PC-3 (cell line): ENCODE results near the gene DPP8.

ENCODE experiments used
- EZH2 ChIP-seq: fragments of 300-600 bp; sonication (generic); IDR thresholded peaks from one replicate; pipeline ENCODE4 v1.6.1; 2017; ENCODE audit warnings: antibody characterized with exemption, mild to moderate bottlenecking, low read length; ENCODE audit not compliant: unreplicated experiment
- EZH2phosphoT487 ChIP-seq: fragments of 300-600 bp; sonication (generic); IDR thresholded peaks from 2 replicates; pipeline ENCODE4 v1.6.1; 2018; ENCODE audit warnings: mild to moderate bottlenecking, antibody characterized with exemption, low read length, borderline replicate concordance
- TF ChIP-seq, protein P1 (sequence below): fragments of 300-600 bp; sonication (generic); conservative IDR thresholded peaks from 2 replicates; pipeline ENCODE4 v1.5.1; 2017; ENCODE audit warnings: antibody characterized with exemption, low read depth, mild to moderate bottlenecking, low read length

DNA sequence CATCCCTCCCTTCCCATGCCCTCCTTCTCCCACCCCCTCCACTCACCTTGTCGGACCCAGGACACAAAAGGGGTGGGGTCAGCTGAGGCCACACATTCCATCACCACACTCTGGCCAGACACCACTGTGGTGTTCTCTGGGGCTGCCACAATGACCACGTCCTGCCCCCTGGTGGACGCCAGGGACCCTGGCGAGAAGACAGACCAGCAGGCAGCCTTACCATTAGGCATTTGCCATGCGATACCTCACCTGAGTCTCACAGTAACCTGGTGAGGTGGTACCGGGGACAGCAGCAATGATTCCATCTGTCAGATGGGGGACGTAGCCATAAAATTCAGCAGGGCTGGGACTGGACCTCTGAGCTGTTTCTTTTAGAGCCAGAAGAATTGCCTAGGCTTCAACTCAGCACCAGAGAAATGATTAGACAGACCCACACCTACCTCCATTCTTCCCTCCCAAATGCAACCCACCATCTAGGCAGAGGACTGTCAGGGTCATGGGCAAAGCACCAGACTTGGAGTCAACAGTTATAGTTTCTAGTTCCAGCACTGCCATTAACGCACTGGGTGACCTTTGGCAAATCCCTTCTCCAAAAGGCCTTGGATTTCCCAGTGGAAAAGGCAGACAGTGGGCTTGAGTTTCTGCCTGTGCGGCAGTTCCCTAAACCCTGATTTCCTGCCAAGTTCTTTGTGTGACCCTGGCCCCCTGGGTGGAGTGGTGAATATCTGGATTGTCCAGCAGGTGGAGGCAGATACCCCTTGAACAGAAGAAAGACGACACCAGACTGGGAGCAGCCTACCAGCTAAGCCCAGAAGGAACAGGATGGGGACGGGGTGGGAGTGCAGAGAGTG lies 116.5 kb downstream of the DPP8 start:
- TF ChIP-seq, protein P1, sequence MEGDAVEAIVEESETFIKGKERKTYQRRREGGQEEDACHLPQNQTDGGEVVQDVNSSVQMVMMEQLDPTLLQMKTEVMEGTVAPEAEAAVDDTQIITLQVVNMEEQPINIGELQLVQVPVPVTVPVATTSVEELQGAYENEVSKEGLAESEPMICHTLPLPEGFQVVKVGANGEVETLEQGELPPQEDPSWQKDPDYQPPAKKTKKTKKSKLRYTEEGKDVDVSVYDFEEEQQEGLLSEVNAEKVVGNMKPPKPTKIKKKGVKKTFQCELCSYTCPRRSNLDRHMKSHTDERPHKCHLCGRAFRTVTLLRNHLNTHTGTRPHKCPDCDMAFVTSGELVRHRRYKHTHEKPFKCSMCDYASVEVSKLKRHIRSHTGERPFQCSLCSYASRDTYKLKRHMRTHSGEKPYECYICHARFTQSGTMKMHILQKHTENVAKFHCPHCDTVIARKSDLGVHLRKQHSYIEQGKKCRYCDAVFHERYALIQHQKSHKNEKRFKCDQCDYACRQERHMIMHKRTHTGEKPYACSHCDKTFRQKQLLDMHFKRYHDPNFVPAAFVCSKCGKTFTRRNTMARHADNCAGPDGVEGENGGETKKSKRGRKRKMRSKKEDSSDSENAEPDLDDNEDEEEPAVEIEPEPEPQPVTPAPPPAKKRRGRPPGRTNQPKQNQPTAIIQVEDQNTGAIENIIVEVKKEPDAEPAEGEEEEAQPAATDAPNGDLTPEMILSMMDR = peak; percentile 66
- no peak for TF ChIP-seq EZH2phosphoT487
- no peak for TF ChIP-seq EZH2
